SK-N-SH (cell line): Measurements from ENCODE around the gene ATP11B. TPM values are rescaled to one million over a fixed set of nuclear protein-coding genes. Genes with fewer than 3 reads are reported as not detected.

Experiments used
- CTCF ChIA-PET: fragments of 300-600, 350-600 bp; formaldehyde crosslinking; extraction: SDS; loops from one replicate; lab custom pipeline; 2021; lab: Yijun Ruan, JAX
- POLR2A ChIA-PET: fragments of 350-600 bp; sonication (Branson Sonifier 250); formaldehyde crosslinking; extraction: SDS; loops from one replicate; lab custom pipeline; 2020; ENCODE audit warnings: antibody characterized with exemption, inconsistent platforms; lab: Yijun Ruan, JAX
- DNase-seq: peaks from one replicate; pipeline ENCODE4 v3.0.0; 2012
- H2AFZ ChIP-seq: fragments of 200-600 bp; sonication (generic); 2 replicates; pipeline ENCODE4 v1.8.1; 2016; ENCODE audit warnings: antibody characterized with exemption, mild to moderate bottlenecking, low read depth
- H3F3A ChIP-seq: fragments of 200-600 bp; sonication (generic); replicated peaks from 2 replicates; pipeline ENCODE3; 2016; ENCODE audit warnings: antibody characterized with exemption, mild to moderate bottlenecking; ENCODE audit not compliant: insufficient read depth
- H3K27ac ChIP-seq, 2 experiments: fragments of 200-500 bp in 1 of 2; fragments of 200-600 bp in 1 of 2; sonication (Bioruptor generic) in 1 of 2; sonication (generic), shearing (Covaris generic) in 1 of 2; 2 replicates each; pipeline versions ENCODE4 v1.5.1 to v1.6.1; 2014 to 2016; ENCODE audit warnings: low read depth in 2 of 2, inconsistent platforms in 1 of 2, low read length in 1 of 2, mild to moderate bottlenecking in 1 of 2, mixed read lengths in 1 of 2
- H3K27me3 ChIP-seq: fragments of 200-600 bp; sonication (generic), shearing (Covaris generic); 2 replicates; pipeline ENCODE4 v1.6.1; 2016; ENCODE audit warnings: mixed run types; ENCODE audit not compliant: insufficient read depth
- H3K36me3 ChIP-seq, 2 experiments: fragments of 200-500 bp in 1 of 2; fragments of 200-600 bp in 1 of 2; sonication (Bioruptor generic) in 1 of 2; sonication (generic) in 1 of 2; replicated peaks in 1 of 2; 2 replicates each; pipeline versions ENCODE3 to v1.5.1; 2014 to 2016; ENCODE audit warnings: low read length in 1 of 2, mild to moderate bottlenecking in 1 of 2; ENCODE audit not compliant: insufficient read depth in 2 of 2, control insufficient read depth in 1 of 2
- H3K4me1 ChIP-seq, 2 experiments: fragments of 200-500 bp in 1 of 2; fragments of 200-600 bp in 1 of 2; sonication (Bioruptor generic) in 1 of 2; sonication (generic), shearing (Covaris generic) in 1 of 2; 2 replicates each; pipeline versions ENCODE4 v1.5.1 to v1.6.1; 2014 to 2016; ENCODE audit warnings: low read depth in 1 of 2, low read length in 1 of 2, mixed run types in 1 of 2; ENCODE audit not compliant: insufficient read depth in 2 of 2, control insufficient read depth in 1 of 2
- H3K4me2 ChIP-seq: fragments of 200-600 bp; sonication (generic), shearing (Covaris generic); 2 replicates; pipeline ENCODE4 v1.6.1; 2017; ENCODE audit warnings: mixed run types
- H3K4me3 ChIP-seq, 2 experiments: fragments of 200-500 bp in 1 of 2; fragments of 200-600 bp in 1 of 2; sonication (Bioruptor generic) in 1 of 2; sonication (generic), shearing (Covaris generic) in 1 of 2; 2 replicates each; pipeline versions ENCODE4 v1.5.1 to v1.8.1; 2014 to 2016; ENCODE audit warnings: low read depth in 2 of 2, inconsistent platforms in 1 of 2, low read length in 1 of 2, mild to moderate bottlenecking in 1 of 2, mixed read lengths in 1 of 2, moderate library complexity in 1 of 2
- H3K79me2 ChIP-seq: fragments of 200-600 bp; sonication (generic); 2 replicates; pipeline ENCODE4 v1.8.1; 2017; ENCODE audit warnings: mild to moderate bottlenecking; ENCODE audit not compliant: insufficient read depth
- H3K9ac ChIP-seq: fragments of 200-600 bp; sonication (generic); 2 replicates; pipeline ENCODE4 v1.6.1; 2017; ENCODE audit warnings: mixed run types
- H3K9me2 ChIP-seq: fragments of 200-600 bp; sonication (generic); 2 replicates; pipeline ENCODE4 v1.6.1; 2017; ENCODE audit warnings: mixed run types
- H3K9me3 ChIP-seq: fragments of 200-600 bp; sonication (generic); 2 replicates; pipeline ENCODE4 v1.6.1; 2017; ENCODE audit warnings: mixed run types, mild to moderate bottlenecking, moderate library complexity
- H4K20me1 ChIP-seq: fragments of 200-600 bp; sonication (generic); 2 replicates; pipeline ENCODE4 v1.6.1; 2017; ENCODE audit warnings: mild to moderate bottlenecking, mixed run types; ENCODE audit not compliant: insufficient read depth
- ELF1 ChIP-seq: IDR thresholded peaks from 2 replicates; pipeline ENCODE4 v1.4.0; 2012
- EP300 ChIP-seq, 2 experiments: IDR thresholded peaks; 2 replicates each; pipeline versions ENCODE4 v1.4.0 to v1.6.1; 2012; ENCODE audit warnings: borderline replicate concordance in 1 of 2, low read depth in 1 of 2, low read length in 1 of 2
- EZH2phosphoT487 ChIP-seq: fragments of 200-600 bp; sonication (generic); IDR thresholded peaks from 2 replicates; pipeline ENCODE4 v1.6.1; 2017; ENCODE audit warnings: low read depth, mixed run types, mild to moderate bottlenecking, antibody characterized with exemption, moderate library complexity, borderline replicate concordance
- FOSL2 ChIP-seq: IDR thresholded peaks from 2 replicates; pipeline ENCODE4 v1.4.0; 2012; ENCODE audit warnings: low read depth, mild to moderate bottlenecking, moderate library complexity, borderline replicate concordance
- GABPA ChIP-seq: IDR thresholded peaks from 2 replicates; pipeline ENCODE4 v1.4.0; 2012; ENCODE audit warnings: low read depth, mild to moderate bottlenecking
- GATA2 ChIP-seq: sonication (generic); formaldehyde crosslinking; IDR thresholded peaks from 2 replicates; pipeline ENCODE4 v1.5.0; 2020; ENCODE audit warnings: mild to moderate bottlenecking, missing genetic modification reagents
- MXI1 ChIP-seq: IDR thresholded peaks from 2 replicates; pipeline ENCODE4 v1.6.1; 2012; ENCODE audit warnings: mild to moderate bottlenecking, low read depth, low read length, improper control_type of control experiment
- RAD21 ChIP-seq: IDR thresholded peaks from 2 replicates; pipeline ENCODE4 v1.6.1; 2012; ENCODE audit warnings: mild to moderate bottlenecking, low read length
- RCOR1 ChIP-seq: fragments of 150-350 bp; IDR thresholded peaks from 2 replicates; pipeline ENCODE4 v1.6.1; 2017; ENCODE audit warnings: antibody characterized with exemption, low read length
- RFX5 ChIP-seq: IDR thresholded peaks from 2 replicates; pipeline ENCODE4 v1.6.1; 2012; ENCODE audit warnings: mild to moderate bottlenecking, improper control_type of control experiment, low read length
- YY1 ChIP-seq: IDR thresholded peaks from 2 replicates; pipeline ENCODE4 v1.4.0; 2012; ENCODE audit warnings: low read depth, mild to moderate bottlenecking
- WGBS: methylation state at CpG from one replicate; pipeline ENCODE4 v1.1.6; 2017; ENCODE audit warnings: low lambda C conversion rate; 5-methylcytosine and 5-hydroxymethylcytosine counted together
- polyA plus RNA-seq, 3 experiments: library from polyadenylated mRNA; depleted of rRNA; stranded (reverse); fragments of >200 nt; gene quantifications; 2 replicates each; pipeline ENCODE4 v1.2.3, GENCODE V29; 2012
- TF ChIP-seq, protein P1 (sequence below): IDR thresholded peaks from 2 replicates; pipeline ENCODE4 v1.4.0; 2012; ENCODE audit warnings: low read depth
- TF ChIP-seq, protein P2 (sequence below): fragments of 150-350 bp; IDR thresholded peaks from 2 replicates; pipeline ENCODE4 v1.6.1; 2016; ENCODE audit warnings: mild to moderate bottlenecking, low read depth, low read length
- TF ChIP-seq, protein P3 (sequence below): IDR thresholded peaks from 2 replicates; pipeline ENCODE4 v1.4.0; 2012; ENCODE audit warnings: low read depth, borderline replicate concordance

The ATP11B gene
- polyA plus RNA-seq, 1 of the 3 experiments (the other 2 are of a cell fraction) = 8.7 TPM

DNA sequence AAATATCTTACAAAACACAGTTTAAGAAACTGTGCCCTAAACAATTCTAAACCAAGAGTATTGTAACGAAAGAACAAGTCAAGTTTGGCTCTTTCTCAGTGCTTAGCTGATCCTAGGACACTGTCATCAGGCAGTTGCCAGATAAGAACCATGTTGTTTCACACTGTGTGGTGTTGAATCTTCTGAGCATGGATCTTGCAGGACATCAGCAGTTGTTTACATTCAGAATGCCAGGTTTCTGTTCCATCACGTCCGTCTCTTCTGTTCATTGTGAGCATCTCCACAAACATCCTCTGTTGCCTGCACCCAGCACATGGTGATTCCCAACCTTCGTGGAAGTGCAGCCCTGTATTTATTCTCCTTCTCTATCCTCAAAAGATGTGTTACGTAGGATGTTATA lies 119.2 kb downstream of the ATP11B start:
- Histone ChIP-seq H4K20me1 (no peaks in the 10 kb centered on the region), H3K79me2 (no peaks in the 10 kb centered on the region), H3K4me2 (no peak overlapping the region), H3F3A (no peaks in the 10 kb centered on the region), H3K9me3 (no peaks in the 10 kb centered on the region), H3K36me3 (peaks cover 31 to 44% of the 10 kb centered on the region in 2 experiments), H3K4me1 (peaks cover 0 to 4% of the 10 kb centered on the region in 2 experiments; a peak in 2 of 4 replicates), H3K27ac (no peak overlapping the region), H2AFZ (no peak overlapping the region), H3K27me3 (no peaks in the 10 kb centered on the region), H3K9ac (no peak overlapping the region), H3K4me3 (no peak overlapping the region), H3K9me2 (no peaks in the 10 kb centered on the region)
- 93% methylated on average over 5 of the region's 5 CpGs for WGBS
- TF ChIP-seq, protein P1, sequence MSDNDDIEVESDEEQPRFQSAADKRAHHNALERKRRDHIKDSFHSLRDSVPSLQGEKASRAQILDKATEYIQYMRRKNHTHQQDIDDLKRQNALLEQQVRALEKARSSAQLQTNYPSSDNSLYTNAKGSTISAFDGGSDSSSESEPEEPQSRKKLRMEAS = no peak
- TF ChIP-seq GABPA (no peak), EP300 (IDR thresholded peaks at IDR 0.05; ENCODE audit: borderline replicate concordance in 1 of 2, low read depth in 1 of 2, low read length in 1 of 2) (no peak), RAD21 (no peak), FOSL2 (no peak), RCOR1 (no peak), GATA2 (CRISPR knock-in tag) (no peak), EZH2phosphoT487 (no peak), RFX5 (no peak), ELF1 (no peak), YY1 (no peak)
- TF ChIP-seq, protein P2, sequence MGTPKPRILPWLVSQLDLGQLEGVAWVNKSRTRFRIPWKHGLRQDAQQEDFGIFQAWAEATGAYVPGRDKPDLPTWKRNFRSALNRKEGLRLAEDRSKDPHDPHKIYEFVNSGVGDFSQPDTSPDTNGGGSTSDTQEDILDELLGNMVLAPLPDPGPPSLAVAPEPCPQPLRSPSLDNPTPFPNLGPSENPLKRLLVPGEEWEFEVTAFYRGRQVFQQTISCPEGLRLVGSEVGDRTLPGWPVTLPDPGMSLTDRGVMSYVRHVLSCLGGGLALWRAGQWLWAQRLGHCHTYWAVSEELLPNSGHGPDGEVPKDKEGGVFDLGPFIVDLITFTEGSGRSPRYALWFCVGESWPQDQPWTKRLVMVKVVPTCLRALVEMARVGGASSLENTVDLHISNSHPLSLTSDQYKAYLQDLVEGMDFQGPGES = no peak
- TF ChIP-seq, protein P3, sequence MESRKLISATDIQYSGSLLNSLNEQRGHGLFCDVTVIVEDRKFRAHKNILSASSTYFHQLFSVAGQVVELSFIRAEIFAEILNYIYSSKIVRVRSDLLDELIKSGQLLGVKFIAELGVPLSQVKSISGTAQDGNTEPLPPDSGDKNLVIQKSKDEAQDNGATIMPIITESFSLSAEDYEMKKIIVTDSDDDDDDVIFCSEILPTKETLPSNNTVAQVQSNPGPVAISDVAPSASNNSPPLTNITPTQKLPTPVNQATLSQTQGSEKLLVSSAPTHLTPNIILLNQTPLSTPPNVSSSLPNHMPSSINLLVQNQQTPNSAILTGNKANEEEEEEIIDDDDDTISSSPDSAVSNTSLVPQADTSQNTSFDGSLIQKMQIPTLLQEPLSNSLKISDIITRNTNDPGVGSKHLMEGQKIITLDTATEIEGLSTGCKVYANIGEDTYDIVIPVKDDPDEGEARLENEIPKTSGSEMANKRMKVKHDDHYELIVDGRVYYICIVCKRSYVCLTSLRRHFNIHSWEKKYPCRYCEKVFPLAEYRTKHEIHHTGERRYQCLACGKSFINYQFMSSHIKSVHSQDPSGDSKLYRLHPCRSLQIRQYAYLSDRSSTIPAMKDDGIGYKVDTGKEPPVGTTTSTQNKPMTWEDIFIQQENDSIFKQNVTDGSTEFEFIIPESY = no peak
- DNase-seq = no peak
- CTCF ChIA-PET = no interaction called here
- POLR2A ChIA-PET = no interaction called here

- Histone ChIP-seq H3K79me2 (no peaks in the 10 kb centered on the region), H4K20me1 (no peaks in the 10 kb centered on the region), H3K4me3 (no peak overlapping the region), H3K27me3 (no peaks in the 10 kb centered on the region), H3K4me1 (peaks cover 0 to 4% of the 10 kb centered on the region in 2 experiments; a peak in 2 of 4 replicates), H3K4me2 (no peak overlapping the region), H3F3A (no peaks in the 10 kb centered on the region), H3K9me3 (no peaks in the 10 kb centered on the region), H3K36me3 (peaks cover 26 to 42% of the 10 kb centered on the region in 2 experiments), H2AFZ (no peak overlapping the region), H3K27ac (no peak overlapping the region), H3K9me2 (no peaks in the 10 kb centered on the region), H3K9ac (no peak overlapping the region)
- ChIA-PET POLR2A (no interaction called here), CTCF (interaction anchor here (1.5 kb wide), 1 partner anchor 10 kb away, joined by 4 read pairs; no protein-coding TSS in a partner anchor)
- no peak for DNase-seq
- 96% methylated on average over 4 of the region's 4 CpGs for WGBS
- TF ChIP-seq MXI1 = no peak
Measured at GRCh38 chr3:182913889-182914288, 120.6 kb downstream of the ATP11B start.
